Hepatocyte (in vitro differentiated cells): ENCODE measurements around the gene EEF2KMT. TPM values are rescaled to one million over a fixed set of nuclear protein-coding genes. Genes with fewer than 3 reads are reported as not detected.
A peak's percentile ranks its signal among the peaks of the same experiment; 100 is the strongest.

ENCODE experiments used
- DNase-seq: peaks from one replicate; pipeline ENCODE4 v3.0.0-alpha.2; 2016; ENCODE audit warnings: low spot score
- H2AFZ ChIP-seq: fragments of 200-600 bp; sonication (generic); 2 replicates; pipeline ENCODE4 v1.6.0; 2016; ENCODE audit warnings: antibody characterized with exemption, mild to moderate bottlenecking
- H3K27ac ChIP-seq: fragments of 200-600 bp; sonication (generic); 2 replicates; pipeline ENCODE4 v1.5.1; 2016; ENCODE audit warnings: mild to moderate bottlenecking
- H3K27me3 ChIP-seq: fragments of 200-600 bp; sonication (generic); 2 replicates; pipeline ENCODE4 v1.6.1; 2016
- H3K36me3 ChIP-seq: fragments of 200-600 bp; sonication (generic); replicated peaks from 2 replicates; pipeline ENCODE4 v1.5.1; 2016; ENCODE audit warnings: low read depth; ENCODE audit not compliant: insufficient read depth
- H3K4me1 ChIP-seq: fragments of 200-600 bp; sonication (generic); 2 replicates; pipeline ENCODE4 v1.5.1; 2016; ENCODE audit warnings: mild to moderate bottlenecking, moderate library complexity; ENCODE audit not compliant: insufficient read depth
- H3K4me2 ChIP-seq: fragments of 200-600 bp; sonication (generic); 2 replicates; pipeline ENCODE4 v1.6.0; 2016
- H3K4me3 ChIP-seq: fragments of 200-600 bp; sonication (generic); 2 replicates; pipeline ENCODE4 v1.5.1; 2016; ENCODE audit warnings: mild to moderate bottlenecking
- H3K79me2 ChIP-seq: fragments of 200-600 bp; sonication (generic); 2 replicates; pipeline ENCODE4 v1.6.0; 2017; ENCODE audit warnings: mild to moderate bottlenecking
- H3K9me2 ChIP-seq: fragments of 200-600 bp; sonication (generic); replicated peaks from 2 replicates; pipeline ENCODE4 v1.6.0; 2017; ENCODE audit warnings: mild to moderate bottlenecking; ENCODE audit not compliant: insufficient read depth
- H3K9me3 ChIP-seq: fragments of 200-600 bp; sonication (generic); 2 replicates; pipeline ENCODE4 v1.5.1; 2016; ENCODE audit warnings: low read depth, mild to moderate bottlenecking
- H4K20me1 ChIP-seq: fragments of 200-600 bp; sonication (generic); 2 replicates; pipeline ENCODE4 v1.6.0; 2016; ENCODE audit warnings: mild to moderate bottlenecking; ENCODE audit not compliant: insufficient read depth, poor library complexity, severe bottlenecking
- EZH2 ChIP-seq: fragments of 200-600 bp; sonication (generic); IDR thresholded peaks from 2 replicates; pipeline ENCODE4 v1.6.1; 2016; ENCODE audit warnings: antibody characterized with exemption, mild to moderate bottlenecking, borderline replicate concordance
- EZH2phosphoT487 ChIP-seq: fragments of 200-600 bp; sonication (generic); IDR thresholded peaks from one replicate; pipeline ENCODE4 v1.6.1; 2018; ENCODE audit warnings: antibody characterized with exemption, mild to moderate bottlenecking, low read depth, moderate library complexity; ENCODE audit not compliant: unreplicated experiment, severe bottlenecking
- WGBS: methylation state at CpG from one replicate; pipeline ENCODE4 v1.1.6; 2016; ENCODE audit warnings: low lambda C conversion rate; ENCODE audit errors: missing lambda C conversion rate; 5-methylcytosine and 5-hydroxymethylcytosine counted together
- polyA plus RNA-seq: library from polyadenylated mRNA; unstranded; fragments of >200 nt; fragmentation: Nextera tagmentation; extraction: Ambion mirVana; gene quantifications from 2 replicates; pipeline ENCODE4 v1.2.1, GENCODE V29; 2016
- total RNA-seq: library from RNA; depleted of rRNA; stranded (reverse); fragments of >200 nt; gene quantifications from 2 replicates; pipeline ENCODE4 v1.2.3, GENCODE V29; 2014
- TF ChIP-seq, protein P1 (sequence below): fragments of 200-600 bp; sonication (generic); IDR thresholded peaks from 2 replicates; pipeline ENCODE4 v1.5.1; 2016; ENCODE audit warnings: antibody characterized with exemption, mild to moderate bottlenecking; ENCODE audit not compliant: poor library complexity

Gene EEF2KMT
- total and polyA plus RNA-seq, 2 experiments from 2014 or later: 5.8 to 16.7 TPM

DNA sequence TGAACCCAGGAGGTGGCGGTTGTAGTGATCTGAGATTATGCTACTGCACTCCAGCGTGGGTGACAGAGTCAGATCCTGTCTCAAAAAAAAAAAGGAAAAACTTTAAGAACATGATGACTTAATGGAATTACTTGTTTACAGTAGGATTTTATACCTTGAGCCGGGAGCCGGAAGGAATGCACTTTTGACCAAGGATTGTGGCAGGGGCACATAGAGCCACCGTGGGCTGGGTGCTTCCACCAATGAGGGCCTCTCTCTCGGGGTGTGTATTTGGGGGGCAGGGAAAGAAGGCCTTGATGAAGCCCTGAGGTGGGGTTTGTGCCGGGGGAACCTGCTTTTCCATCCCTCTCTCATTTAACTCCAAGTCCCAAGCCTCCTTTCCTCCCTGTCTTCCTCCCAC is 57.1 kb downstream of the EEF2KMT start:
- Histone ChIP-seq H3K27ac (peak overlapping the region; percentile 57), H2AFZ (no peak overlapping the region), H3K4me2 (peak overlapping the region; percentile 46), H3K27me3 (no peaks in the 10 kb centered on the region), H4K20me1 (no peaks in the 10 kb centered on the region), H3K79me2 (no peaks in the 10 kb centered on the region), H3K36me3 (no peaks in the 10 kb centered on the region), H3K4me3 (no peak overlapping the region), H3K9me3 (no peaks in the 10 kb centered on the region), H3K4me1 (peaks cover 25% of the 10 kb centered on the region), H3K9me2 (no peaks in the 10 kb centered on the region)
- 41% methylated on average over 7 of the region's 7 CpGs for whole genome bisulfite sequencing
- DNase-seq: peak; percentile 54
- TF ChIP-seq EZH2phosphoT487 (peak; percentile 47), EZH2 (no peak)

GRCh38 chr16:5036228-5037156 is 61.1 kb downstream of the EEF2KMT start:
- Histone ChIP-seq H3K27me3 (no peaks in the 10 kb centered on the region), H3K27ac (peak overlapping the region; percentile 92), H4K20me1 (no peaks in the 10 kb centered on the region), H3K9me3 (no peaks in the 10 kb centered on the region), H3K79me2 (peaks cover 8% of the 10 kb centered on the region), H3K4me1 (peaks cover 25% of the 10 kb centered on the region), H3K9me2 (no peaks in the 10 kb centered on the region), H2AFZ (no peak overlapping the region), H3K4me3 (no peak overlapping the region), H3K36me3 (no peaks in the 10 kb centered on the region), H3K4me2 (peak overlapping the region; percentile 58)
- TF ChIP-seq EZH2: no peak
- TF ChIP-seq, protein P1, sequence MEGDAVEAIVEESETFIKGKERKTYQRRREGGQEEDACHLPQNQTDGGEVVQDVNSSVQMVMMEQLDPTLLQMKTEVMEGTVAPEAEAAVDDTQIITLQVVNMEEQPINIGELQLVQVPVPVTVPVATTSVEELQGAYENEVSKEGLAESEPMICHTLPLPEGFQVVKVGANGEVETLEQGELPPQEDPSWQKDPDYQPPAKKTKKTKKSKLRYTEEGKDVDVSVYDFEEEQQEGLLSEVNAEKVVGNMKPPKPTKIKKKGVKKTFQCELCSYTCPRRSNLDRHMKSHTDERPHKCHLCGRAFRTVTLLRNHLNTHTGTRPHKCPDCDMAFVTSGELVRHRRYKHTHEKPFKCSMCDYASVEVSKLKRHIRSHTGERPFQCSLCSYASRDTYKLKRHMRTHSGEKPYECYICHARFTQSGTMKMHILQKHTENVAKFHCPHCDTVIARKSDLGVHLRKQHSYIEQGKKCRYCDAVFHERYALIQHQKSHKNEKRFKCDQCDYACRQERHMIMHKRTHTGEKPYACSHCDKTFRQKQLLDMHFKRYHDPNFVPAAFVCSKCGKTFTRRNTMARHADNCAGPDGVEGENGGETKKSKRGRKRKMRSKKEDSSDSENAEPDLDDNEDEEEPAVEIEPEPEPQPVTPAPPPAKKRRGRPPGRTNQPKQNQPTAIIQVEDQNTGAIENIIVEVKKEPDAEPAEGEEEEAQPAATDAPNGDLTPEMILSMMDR: peak; percentile 8
- no peak for DNase-seq
- WGBS: 61% methylated on average over 12 of the region's 12 CpGs

DNA sequence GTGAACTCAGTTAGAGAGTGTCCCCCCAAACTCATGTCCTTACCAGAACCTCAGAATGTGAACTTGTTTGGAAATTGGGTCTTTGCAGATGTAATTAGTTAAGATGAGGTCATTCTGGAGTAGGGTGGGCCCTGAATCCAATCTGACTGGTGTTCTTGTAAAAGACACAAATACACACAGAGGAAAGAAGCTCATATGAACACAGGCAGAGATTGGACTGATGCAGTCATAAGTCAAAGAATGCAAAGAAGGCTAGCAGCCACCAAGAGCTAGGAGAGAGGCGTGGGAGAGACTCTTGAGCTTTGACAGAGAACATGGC is 61.7 kb downstream of the EEF2KMT start:
- Histone ChIP-seq H4K20me1 (no peaks in the 10 kb centered on the region), H3K36me3 (no peaks in the 10 kb centered on the region), H3K9me2 (no peaks in the 10 kb centered on the region), H3K27me3 (no peaks in the 10 kb centered on the region), H3K4me1 (peaks cover 19% of the 10 kb centered on the region), H3K79me2 (peaks cover 8% of the 10 kb centered on the region), H3K9me3 (no peaks in the 10 kb centered on the region), H3K4me2 (peak overlapping the region; percentile 58), H3K4me3 (no peak overlapping the region), H2AFZ (no peak overlapping the region), H3K27ac (peak overlapping the region; percentile 92)
- 47% methylated on average over 1 of the region's 1 CpG for WGBS
- TF ChIP-seq EZH2phosphoT487: no peak
- TF ChIP-seq EZH2: no peak
- TF ChIP-seq, protein P1: no peak
- DNase-seq: no peak

Other genes starting within 250 kb of the EEF2KMT start
- gene PPL, start 160.6 kb downstream of the EEF2KMT start, total RNA-seq: 29.1 and 32.8 TPM in 2 replicates
- 44.5 and 45.0 TPM in 2 replicates for gene PPL, start 160.6 kb downstream of the EEF2KMT start, polyA plus RNA-seq
- gene SEC14L5, start 139.5 kb downstream of the EEF2KMT start, total RNA-seq: 0.20 and 3.5 TPM in 2 replicates
- 0.69 and 1.0 TPM in 2 replicates for gene SEC14L5, start 139.5 kb downstream of the EEF2KMT start, polyA plus RNA-seq
- 30.5 and 32.2 TPM in 2 replicates for gene NAGPA, start 63.9 kb downstream of the EEF2KMT start, total RNA-seq
- 33.7 and 35.7 TPM in 2 replicates for gene NAGPA, start 63.9 kb downstream of the EEF2KMT start, polyA plus RNA-seq
- gene C16orf89, start 31.8 kb downstream of the EEF2KMT start, total RNA-seq: 1.1 and 4.5 TPM in 2 replicates
- 2.0 and 3.8 TPM in 2 replicates for gene C16orf89, start 31.8 kb downstream of the EEF2KMT start, polyA plus RNA-seq
- 37.9 and 63.6 TPM in 2 replicates for gene ALG1, start 26.0 kb downstream of the EEF2KMT start, total RNA-seq
- 45.5 and 51.9 TPM in 2 replicates for gene ALG1, start 26.0 kb downstream of the EEF2KMT start, polyA plus RNA-seq